Common myeloid progenitor, CD34-positive (primary cell): ENCODE measurements around the gene STRC.
"Not testable (repeated sequence)": the region's sequence is repeated elsewhere in the genome, so short reads cannot be mapped to it uniquely, and the experiment has no call there.

ENCODE experiments used
- CTCF ChIA-PET: fragments of 350-600 bp; sonication (Branson Sonifier 250); formaldehyde crosslinking; loops from one replicate; lab custom pipeline; 2021; ENCODE audit warnings: antibody characterized with exemption; lab: Charles Lee
- POLR2A ChIA-PET: fragments of 350-600 bp; sonication (Branson Sonifier 250); formaldehyde crosslinking; loops from one replicate; lab custom pipeline; 2021; ENCODE audit warnings: antibody characterized with exemption; lab: Charles Lee
- DNase-seq, 3 donors: peaks; one replicate each; pipeline versions ENCODE4 v3.0.0 to v3.0.0-alpha.2; 2013
- H3K27ac ChIP-seq, 2 experiments: 1 replicate in 1 of 2; 2 replicates in 1 of 2; pipeline ENCODE4 v1.7.0; 2013; ENCODE audit warnings: inconsistent platforms in 2 of 2, low read length in 2 of 2, mild to moderate bottlenecking in 2 of 2, low read depth in 1 of 2, moderate library complexity in 1 of 2; ENCODE audit not compliant: severe bottlenecking in 2 of 2, insufficient read depth in 1 of 2, poor library complexity in 1 of 2
- H3K27me3 ChIP-seq, 5 experiments: replicated peaks in 2 of 5; 1 replicate in 3 of 5; 2 replicates in 2 of 5; pipeline versions ENCODE4 v1.6.1 to v1.7.0; 2013; ENCODE audit warnings: low read length in 4 of 5, mild to moderate bottlenecking in 2 of 5, moderate library complexity in 2 of 5, inconsistent platforms in 1 of 5; ENCODE audit not compliant: insufficient read depth in 5 of 5, control insufficient read depth in 4 of 5
- H3K36me3 ChIP-seq, 4 experiments: 1 replicate in 2 of 4; 2 replicates in 2 of 4; pipeline versions ENCODE4 v1.6.1 to v1.7.0; 2013; ENCODE audit warnings: low read length in 3 of 4, control low read depth in 1 of 4, mild to moderate bottlenecking in 1 of 4; ENCODE audit not compliant: control insufficient read depth in 4 of 4, insufficient read depth in 4 of 4
- H3K4me1 ChIP-seq, 4 experiments: 1 replicate in 3 of 4; 2 replicates in 1 of 4; pipeline versions ENCODE4 v1.6.1 to v1.7.1; 2013; ENCODE audit warnings: low read length in 3 of 4, mild to moderate bottlenecking in 3 of 4, control low read depth in 1 of 4, inconsistent platforms in 1 of 4, moderate library complexity in 1 of 4; ENCODE audit not compliant: control insufficient read depth in 4 of 4, insufficient read depth in 4 of 4; ENCODE audit errors: control extremely low read depth in 1 of 4
- H3K4me3 ChIP-seq, 7 experiments: 1 replicate in 4 of 7; 2 replicates in 3 of 7; pipeline versions ENCODE4 v1.5.1 to v1.7.0; 2013; ENCODE audit warnings: mild to moderate bottlenecking in 7 of 7, low read length in 6 of 7, moderate library complexity in 6 of 7, inconsistent platforms in 2 of 7, low read depth in 2 of 7, control low read depth in 1 of 7; ENCODE audit not compliant: insufficient read depth in 4 of 7, control insufficient read depth in 1 of 7; ENCODE audit errors: extremely low read depth in 1 of 7
- H3K9me3 ChIP-seq, 5 experiments: 1 replicate in 4 of 5; 2 replicates in 1 of 5; pipeline versions ENCODE4 v1.6.1 to v1.7.1; 2013; ENCODE audit warnings: low read length in 4 of 5, mild to moderate bottlenecking in 2 of 5, inconsistent platforms in 1 of 5, low read depth in 1 of 5, moderate library complexity in 1 of 5; ENCODE audit not compliant: control insufficient read depth in 4 of 5, insufficient read depth in 2 of 5; ENCODE audit errors: control extremely low read depth in 1 of 5
- WGBS: methylation state at CpG from one replicate; pipeline ENCODE4 v1.1.5; 2013; ENCODE audit not compliant: insufficient coverage; 5-methylcytosine and 5-hydroxymethylcytosine counted together

Gene STRC

DNA sequence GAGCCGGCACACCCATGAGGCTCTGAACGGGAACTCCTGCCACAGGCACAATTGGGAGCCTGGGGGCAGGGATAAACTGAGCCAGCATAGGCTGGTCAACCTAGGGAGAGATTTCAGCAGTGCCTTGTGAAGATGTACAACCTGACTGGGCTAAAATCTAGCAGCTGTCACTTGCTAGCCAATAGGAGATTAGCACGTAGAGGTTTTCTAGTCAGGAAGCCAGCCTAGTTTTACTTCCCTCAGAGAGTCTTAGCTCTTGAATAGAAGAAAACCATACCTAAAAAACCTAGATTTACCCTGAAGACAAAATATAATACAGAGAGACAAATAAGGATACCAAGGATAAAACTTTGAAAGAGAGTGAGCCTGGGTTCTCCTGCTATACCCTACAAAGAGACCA is 55.8 kb downstream of the STRC start:
- DNase-seq, H3K4me3 ChIP-seq, H3K36me3 ChIP-seq, CTCF ChIA-PET, H3K4me1 ChIP-seq, H3K27ac ChIP-seq, POLR2A ChIA-PET, H3K27me3 ChIP-seq, H3K9me3 ChIP-seq: not testable (repeated sequence)
- WGBS, result no CpG with 5 or more reads among the region's 3 CpGs

DNA sequence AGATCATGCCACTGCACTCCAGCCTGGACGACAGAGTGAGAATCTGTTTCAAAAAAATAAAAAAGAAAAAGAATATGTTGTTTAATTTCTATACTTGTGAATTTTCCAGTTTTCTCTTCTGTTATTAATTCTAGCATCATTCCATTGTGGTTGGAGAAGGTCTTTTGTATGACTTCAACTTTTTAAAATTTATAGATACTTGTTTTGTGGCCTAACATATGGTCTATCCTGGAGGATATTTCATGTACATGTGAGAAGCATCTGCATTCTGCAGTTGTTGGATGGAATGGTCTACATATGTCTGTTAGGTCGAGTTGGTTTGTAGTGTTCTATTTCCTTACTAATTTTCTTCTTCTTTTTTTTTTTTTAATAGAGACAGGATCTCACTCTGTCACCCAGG is 65.6 kb downstream of the STRC start:
- Histone ChIP-seq H3K36me3 (peaks cover 0 to 12% (median 2%) of the 10 kb centered on the region in 4 experiments), H3K27me3 (no peaks in the 10 kb centered on the region), H3K4me3 (no peak overlapping the region), H3K4me1 (no peaks in the 10 kb centered on the region), H3K27ac (no peak overlapping the region), H3K9me3 (no peaks in the 10 kb centered on the region)
- CTCF ChIA-PET, result no interaction called here
- WGBS, result no CpG with 5 or more reads among the region's 2 CpGs
- POLR2A ChIA-PET, result no interaction called here
- DNase-seq, result no peak

DNA sequence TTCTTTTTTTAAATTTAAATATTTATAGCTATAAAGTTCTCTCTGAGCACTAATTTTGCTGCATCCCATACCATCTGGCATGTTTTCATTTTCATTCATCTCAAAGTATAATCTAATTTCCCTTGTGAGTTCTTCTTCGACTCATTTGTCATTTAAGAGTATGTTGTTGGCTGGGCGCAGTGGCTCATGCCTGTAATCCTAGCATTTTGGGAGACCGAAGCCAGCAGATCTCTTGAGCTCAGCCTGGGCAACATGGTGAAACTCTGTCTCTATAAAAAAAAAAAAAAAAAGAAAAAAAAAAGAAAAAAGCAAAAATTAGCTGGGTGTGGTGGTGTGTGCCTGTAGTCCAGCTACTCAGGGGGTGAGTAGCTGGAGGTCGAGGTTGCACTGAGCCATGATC is 66.3 kb downstream of the STRC start:
- ChIA-PET CTCF (interaction anchor here (0.6 kb wide), 1 partner anchor 281 kb away, joined by 3 read pairs; no protein-coding TSS in a partner anchor), POLR2A (no interaction called here)
- no peak overlapping the region for H3K4me3 ChIP-seq
- H3K9me3 ChIP-seq, result peaks cover 0 to 2% (median 0%) of the 10 kb centered on the region in 5 experiments
- H3K4me1 ChIP-seq, result no peaks in the 10 kb centered on the region
- H3K27me3 ChIP-seq, result no peaks in the 10 kb centered on the region
- H3K36me3 ChIP-seq, result peaks cover 2 to 11% (median 4%) of the 10 kb centered on the region in 4 experiments
- WGBS, result 100% methylated on average over 2 of the region's 4 CpGs
- no peak for DNase-seq
- H3K27ac ChIP-seq, result no peak overlapping the region

DNA sequence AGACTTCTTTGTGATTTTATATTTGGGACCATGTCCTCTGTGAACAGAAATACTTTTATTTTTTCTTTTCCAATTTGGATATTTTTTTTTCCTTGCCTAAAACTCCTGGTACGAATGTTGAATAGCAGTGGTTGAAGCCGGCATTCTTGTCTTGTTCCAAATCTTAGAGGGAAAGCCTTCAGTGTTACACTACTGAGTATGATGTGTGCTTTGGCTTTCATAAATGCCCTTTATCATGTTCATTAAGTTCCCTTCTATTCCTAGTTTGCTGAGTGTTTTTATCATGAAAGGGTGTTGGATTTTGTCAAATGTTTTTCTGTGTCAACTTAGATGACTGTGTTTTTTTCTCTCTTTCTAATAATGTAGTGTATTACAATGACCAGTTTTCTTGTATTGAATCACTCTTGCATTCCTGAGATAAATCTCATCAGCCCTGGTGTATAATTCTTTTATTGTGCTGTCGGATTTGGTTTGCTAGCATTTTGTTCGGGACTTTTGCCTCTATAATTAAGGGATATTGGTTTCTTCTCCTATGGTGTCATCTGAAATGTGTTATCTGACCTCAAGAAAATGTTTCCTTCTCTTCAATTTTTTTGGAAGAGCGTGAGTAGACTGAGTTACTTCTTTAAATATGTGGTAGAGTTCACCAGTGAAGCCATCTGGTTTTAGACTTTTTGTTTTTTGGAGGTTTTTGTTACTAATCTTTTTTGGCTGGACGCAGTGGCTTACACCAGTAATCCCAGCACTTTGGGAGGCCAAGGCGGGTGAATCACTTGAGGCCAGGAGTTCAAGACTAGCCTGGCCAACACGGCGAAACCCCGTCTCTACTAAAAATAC is 67.9 kb downstream of the STRC start:
- H3K4me3 ChIP-seq, result no peak overlapping the region
- no peaks in the 10 kb centered on the region for H3K4me1 ChIP-seq
- no peaks in the 10 kb centered on the region for H3K27me3 ChIP-seq
- peaks cover 0 to 12% (median 3%) of the 10 kb centered on the region in 4 experiments for H3K36me3 ChIP-seq
- ChIA-PET CTCF (no interaction called here), POLR2A (no interaction called here)
- WGBS, result 71% methylated on average over 4 of the region's 10 CpGs
- no peak for DNase-seq
- H3K9me3 ChIP-seq, result peaks cover 0 to 2% (median 0%) of the 10 kb centered on the region in 5 experiments
- no peak overlapping the region for H3K27ac ChIP-seq
